ENCODE data around the gene MED27.
"Not testable (repeated sequence)": the region's sequence is repeated elsewhere in the genome, so short reads cannot be mapped to it uniquely, and the experiment has no call there.

MED27 gene

DNA sequence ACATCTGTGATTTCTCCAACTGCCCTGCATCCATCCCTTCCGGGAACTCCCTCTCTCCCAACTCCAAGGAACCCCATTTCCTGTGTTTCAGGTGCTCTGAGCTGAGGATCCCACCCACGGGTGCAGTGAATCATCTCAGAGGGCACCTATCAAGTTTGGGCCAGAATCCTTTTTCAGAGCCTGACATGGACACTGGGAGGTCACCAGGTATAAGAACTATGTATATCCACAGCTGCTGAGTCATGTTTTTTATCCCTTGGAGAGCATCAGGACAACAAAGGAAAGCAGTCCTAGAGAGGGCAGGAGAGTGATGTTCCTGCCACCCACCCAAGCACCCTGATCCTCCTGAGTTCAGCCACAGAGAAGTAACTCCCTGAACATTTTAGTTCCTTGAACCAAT, 3.8 kb downstream of the MED27 start:
- no peak for DNase-seq (ENCODE audit: low read depth)

DNA sequence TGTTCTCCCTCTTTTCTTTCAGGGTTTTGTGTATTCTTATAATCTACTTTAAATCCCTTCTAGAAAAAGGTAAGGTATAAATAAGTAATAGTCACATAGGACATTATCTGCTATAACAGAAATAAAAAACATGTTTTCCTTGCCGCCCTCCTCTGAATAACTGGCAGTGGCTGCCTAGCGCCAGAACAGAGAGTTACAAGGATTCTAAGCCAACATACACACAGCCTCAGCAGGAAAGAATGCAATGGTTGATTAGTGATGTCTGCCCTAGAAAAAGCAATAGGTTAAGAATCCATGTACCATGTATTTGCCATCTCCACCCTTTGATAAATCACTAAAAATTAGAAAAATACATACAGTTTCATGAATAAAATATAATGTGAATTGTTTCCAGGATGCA, 4.9 kb downstream of the MED27 start:
- peak; percentile 66 for DNase-seq (ENCODE audit: low read depth)

- DNase-seq (ENCODE audit: low read depth) = no peak
Measured at GRCh38 chr9:132071847-132072507, 7.7 kb downstream of the MED27 start.

DNA sequence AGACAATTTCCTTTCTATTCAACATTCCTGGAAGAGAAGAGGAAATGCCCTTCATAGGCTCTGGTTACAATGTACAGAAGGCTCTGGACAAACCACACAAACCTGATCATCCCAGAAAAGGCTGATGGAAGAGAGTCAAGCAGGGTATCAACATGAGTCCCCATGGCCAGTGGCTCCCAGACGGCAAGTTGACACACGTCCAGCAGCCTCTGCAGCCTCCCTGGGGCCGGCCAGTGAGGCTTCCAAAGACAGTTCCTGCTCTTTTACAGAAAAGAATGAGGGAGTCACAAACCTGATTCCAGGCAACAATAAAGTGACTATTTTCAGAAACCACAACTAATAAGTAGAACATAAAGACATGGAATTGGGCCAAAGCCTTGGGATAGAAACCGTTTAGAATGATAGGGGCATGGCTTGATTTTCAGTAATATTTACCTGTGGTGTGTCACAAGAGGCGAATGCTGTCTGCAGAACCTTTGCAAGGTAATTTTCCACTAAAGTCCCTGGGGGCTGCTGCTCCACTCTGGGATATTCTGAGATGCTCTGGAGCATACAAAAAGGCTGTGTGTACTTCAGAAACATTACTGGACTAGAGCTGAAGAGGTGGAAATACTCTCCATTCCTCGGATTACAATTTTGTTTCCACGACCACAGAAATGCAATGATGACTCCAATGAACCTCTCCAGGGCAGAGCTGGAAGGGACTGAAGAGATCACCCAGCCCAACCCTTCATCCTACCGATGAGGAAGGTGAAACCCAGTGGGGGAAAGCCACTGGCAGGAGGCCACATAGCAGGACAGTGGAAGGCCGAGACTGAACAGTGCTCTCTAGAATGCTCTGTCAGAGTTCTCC, 10.4 kb downstream of the MED27 start:
- DNase-seq (ENCODE audit: low read depth) = peak; percentile 88

GRCh38 chr9:132068605-132069004, 11.1 kb downstream of the MED27 start:
- DNase-seq (ENCODE audit: low read depth) = no peak

GRCh38 chr9:132066511-132066910, 13.2 kb downstream of the MED27 start:
- no peak for DNase-seq (ENCODE audit: low read depth)

DNA sequence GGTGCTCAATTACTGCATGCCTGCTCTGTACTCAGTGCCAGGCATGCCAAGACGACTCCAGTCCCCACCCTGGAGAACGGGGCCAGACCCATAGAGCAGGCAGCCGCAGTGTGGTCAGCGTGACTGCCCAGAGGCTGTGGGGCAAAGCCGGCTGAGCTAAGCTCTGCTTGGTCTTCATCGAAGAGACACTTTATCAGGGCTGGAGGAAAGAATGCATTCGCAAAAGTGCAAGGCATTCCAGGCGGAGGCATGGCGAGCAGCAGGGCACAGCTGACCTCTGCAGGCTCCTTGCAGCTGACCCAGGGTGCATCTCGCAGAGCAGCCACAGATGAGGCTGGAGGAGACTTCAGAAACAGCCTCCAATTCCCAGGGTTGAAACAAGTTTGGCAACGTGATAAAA, 13.6 kb downstream of the MED27 start:
- DNase-seq (ENCODE audit: low read depth) = no peak

DNA sequence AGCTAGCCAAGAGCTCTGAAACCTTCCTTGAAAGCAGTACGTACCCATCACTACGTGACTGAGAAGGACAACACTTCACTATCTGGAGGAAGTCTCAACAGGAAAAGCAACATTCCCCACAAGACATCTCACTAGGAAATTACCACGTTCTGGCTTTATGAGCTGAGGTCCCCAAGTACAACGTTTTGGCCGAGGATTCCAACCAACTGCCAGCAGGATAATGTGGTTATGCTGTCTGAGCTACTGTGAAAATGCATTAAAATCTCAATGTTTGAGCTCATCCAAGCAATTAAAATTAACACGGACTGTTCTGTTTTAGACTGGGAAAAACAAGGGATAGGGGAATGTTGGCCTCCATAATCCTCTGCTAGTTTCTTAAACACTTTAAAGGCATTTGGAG, 16.4 kb downstream of the MED27 start:
- DNase-seq (ENCODE audit: low read depth) = no peak

DNA sequence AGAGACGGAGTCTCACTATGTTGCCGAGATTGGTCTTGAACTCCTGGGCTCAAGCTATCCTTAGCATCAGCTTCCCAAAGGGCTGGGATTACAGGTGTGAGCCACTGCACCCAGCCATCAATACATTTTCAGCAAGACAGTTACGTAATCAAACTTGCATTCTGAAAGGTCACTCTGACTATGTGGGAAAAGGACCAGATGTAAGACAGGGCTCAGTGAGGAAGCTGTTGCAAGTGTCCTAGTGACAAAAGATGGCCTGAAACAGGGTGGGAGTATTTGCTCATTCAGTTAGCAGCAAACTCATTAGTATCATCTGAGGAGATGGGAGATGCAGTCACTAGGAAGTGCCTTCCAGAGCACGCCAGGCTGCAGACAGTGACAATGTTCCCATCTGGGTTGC, 16.9 kb downstream of the MED27 start:
- no peak for DNase-seq (ENCODE audit: low read depth)

- no peak for DNase-seq (ENCODE audit: low read depth)
Measured at GRCh38 chr9:132061526-132061925, 18.1 kb downstream of the MED27 start.

- no peak for DNase-seq (ENCODE audit: low read depth)
Measured at GRCh38 chr9:132059361-132059760, 20.3 kb downstream of the MED27 start.

GRCh38 chr9:132058226-132058625, 21.4 kb downstream of the MED27 start:
- DNase-seq (ENCODE audit: low read depth) = not testable (repeated sequence)

DNA sequence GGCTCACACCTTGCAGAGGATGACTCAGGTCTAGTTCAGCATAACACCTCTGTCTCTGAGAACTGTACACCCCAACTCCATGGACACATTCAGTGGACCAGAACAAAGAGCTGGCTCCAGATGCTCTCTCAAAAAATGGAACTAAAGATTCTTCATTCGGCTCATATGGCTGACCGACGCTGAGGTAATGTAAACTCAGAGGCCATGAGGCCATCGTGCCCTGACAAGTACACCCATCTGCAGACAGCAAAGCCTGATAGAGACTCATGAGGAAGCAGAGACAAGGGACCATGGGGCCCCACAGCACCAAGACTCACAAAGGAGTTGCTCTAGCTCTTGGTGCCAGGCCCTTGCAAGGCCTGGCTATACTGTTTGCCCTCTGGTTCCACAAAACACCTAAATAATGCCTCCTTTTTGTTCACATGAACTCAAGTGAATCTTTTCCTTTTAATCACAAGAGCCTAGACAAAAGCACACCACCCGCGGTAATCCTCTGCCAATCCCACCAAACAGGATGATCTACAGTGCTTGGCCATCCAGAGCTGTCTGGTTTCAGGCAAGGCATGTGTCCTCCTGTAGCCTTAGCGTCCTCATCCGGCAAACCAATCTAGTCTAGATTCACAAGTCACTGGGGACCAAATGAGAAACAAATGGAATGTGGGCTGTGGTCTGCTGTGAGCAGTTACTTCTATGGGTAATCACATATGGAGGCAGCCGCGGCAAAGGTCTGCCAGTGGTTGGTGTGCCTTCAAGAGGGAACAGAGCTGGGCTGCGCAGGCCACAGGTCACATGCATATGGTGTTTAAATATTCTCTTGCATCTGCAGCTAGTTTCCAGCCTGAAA, 22.7 kb downstream of the MED27 start:
- no peak for DNase-seq (ENCODE audit: low read depth)

- no peak for DNase-seq (ENCODE audit: low read depth)
Measured at GRCh38 chr9:132055756-132056155, 23.9 kb downstream of the MED27 start.

DNA sequence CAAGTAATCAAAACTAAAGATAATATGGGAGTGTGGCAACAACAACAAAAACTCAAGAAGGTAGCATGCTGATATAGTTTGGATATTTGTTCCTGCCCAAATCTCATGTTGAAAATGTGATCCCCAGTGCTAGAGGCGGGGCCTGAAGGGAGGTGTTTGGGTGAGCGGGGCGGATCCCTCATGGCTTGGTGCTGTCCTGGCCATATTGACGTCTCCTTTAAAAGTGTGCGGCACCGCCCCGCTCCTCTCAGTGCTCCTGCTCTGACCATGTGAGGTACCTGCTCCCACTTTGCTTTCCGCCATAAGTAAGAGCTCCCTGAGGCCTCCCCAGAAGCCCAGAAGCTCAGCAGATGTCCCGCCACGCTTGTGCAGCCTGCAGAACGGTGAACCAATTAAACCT, 25.6 kb downstream of the MED27 start:
- no peak for DNase-seq (ENCODE audit: low read depth)

DNA sequence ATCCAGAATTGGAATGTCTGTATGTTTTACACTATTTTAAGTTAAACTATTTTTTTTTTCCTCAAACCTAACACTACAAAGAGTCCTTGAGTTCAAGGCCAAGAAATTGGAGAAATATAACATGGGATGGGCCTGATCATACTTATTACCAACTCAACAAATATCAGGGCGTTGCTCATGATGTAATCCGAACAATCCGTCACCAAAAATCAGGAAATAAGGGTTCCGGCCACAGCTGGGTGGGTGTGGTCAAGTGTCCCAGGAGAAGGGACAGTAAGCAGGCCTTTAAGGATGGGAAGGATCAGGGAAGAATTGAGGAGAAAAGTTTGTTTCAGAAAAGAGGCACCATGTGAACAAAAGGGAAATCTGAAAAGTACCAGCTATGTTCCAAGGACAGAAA, 29.8 kb downstream of the MED27 start:
- DNase-seq (ENCODE audit: low read depth) = no peak

DNA sequence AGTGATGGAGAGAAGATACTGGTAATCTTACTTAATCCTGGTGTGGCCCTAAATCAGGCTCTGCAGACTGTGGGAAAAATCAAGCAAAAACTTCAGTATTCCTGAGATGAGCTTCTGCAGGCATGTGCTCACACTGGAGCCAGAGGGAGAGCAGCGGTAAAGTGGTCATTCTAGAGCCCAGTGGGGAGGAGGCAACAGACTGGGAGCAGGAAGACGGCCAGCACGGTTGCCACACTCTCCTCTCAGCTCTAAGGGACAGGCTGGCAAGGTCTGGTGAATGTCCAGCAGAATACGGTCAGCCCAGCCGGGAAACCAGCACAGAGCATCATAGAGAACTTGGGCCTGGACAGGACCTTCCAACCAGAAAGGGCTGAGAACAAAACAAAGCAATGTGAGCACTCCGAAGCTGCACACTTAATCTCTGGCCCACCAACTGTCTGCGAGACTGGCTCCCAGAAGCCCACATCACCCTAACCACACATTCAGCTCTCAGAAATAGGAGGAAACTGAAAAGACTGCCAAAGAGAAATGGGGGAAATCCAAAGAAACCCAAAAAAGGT, 30.3 kb downstream of the MED27 start:
- no peak for DNase-seq (ENCODE audit: low read depth)

DNA sequence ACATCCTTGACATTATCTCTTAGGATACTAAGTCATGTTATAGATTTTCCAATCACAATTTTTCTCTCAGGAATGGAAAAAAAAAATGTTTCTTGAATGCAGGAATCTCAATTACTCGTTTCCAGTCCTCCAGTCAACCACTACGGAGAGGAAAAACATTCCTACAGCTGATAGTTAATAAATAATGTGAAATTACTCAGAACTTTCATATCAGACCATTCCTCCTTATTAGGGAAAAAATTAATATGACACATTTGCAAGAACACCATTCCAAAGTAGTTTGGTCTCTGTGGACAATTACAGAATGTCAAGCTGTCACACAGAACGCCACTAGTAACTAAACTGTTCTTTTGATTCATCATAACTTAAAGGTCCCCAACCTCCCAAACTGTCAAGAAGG, 31.5 kb downstream of the MED27 start:
- DNase-seq (ENCODE audit: low read depth) = peak; percentile 42

GRCh38 chr9:132046456-132046855, 33.2 kb downstream of the MED27 start:
- DNase-seq (ENCODE audit: low read depth) = peak; percentile 33

DNA sequence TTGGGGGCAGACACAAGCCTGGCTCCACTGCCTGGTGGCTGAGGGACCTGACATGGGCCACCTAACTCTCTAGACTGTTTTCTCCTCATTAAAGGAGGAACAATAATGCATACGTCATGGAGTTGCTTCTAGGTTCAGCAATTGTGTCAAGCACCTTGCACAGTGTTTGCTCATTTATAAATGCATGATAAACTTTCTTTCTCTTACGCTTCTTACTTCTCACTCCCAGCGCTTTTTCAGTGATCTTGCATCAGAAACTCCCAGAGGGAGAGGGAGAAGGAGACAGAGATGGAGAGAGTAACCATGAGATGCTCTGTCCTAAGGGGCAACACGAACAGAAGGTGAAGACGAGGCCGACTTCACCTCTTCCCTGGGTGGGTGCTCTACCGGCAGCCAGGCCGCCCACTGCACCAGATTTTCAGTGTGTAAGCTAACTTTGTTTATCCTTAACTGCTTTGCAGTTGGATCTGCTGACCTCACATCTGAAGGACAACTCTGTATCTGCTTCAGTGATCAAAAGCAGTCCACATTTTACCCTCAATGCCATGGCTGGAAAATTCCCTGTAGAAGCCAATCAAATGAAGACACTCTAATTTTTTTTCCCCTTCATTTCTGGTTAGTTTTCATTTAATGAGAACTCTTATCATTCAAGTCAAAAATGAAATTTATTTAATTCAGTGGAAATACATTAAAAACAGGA, 35.3 kb downstream of the MED27 start:
- DNase-seq (ENCODE audit: low read depth) = no peak

DNA sequence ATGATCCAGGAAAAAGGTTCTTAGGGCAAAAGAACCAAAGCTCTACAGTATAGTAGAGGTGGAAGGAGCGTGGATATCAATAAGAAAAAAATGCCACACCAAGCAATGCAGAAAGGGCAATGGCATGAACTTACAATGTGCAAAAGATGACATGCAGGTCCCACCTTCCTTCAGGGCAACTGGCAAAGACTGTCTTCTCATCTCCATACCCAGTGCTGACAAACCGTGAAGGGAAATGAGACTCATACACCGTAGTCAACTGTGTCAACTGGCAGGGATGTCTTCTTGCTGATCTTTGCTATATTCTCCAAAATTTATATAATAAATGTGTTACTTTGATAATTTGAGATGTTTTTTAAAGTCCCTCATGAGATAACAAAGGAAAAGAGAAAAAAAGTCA, 36.0 kb downstream of the MED27 start:
- no peak for DNase-seq (ENCODE audit: low read depth)

DNA sequence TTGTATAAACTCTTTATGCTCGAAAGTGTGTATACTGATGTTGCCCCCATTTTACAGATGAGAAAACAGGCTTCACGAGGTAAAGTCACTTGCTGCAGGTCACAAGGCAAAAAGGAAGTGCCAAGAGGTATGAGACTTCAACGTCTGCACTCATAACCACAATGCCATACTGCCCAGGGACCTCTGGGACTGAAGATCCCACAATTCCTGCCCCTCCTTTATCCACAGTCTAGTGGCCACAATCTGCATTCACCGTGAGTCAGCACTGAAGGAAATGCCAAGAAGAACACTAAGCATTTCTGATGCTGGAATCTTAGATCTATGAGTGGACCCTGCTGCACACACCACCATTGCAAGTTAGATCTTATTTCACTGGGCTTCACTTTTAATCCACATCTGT, 37.3 kb downstream of the MED27 start:
- DNase-seq (ENCODE audit: low read depth) = peak; percentile 99

Data from EH (cell line).